SH-SY5Y (cell line): ENCODE measurements around the gene RFXAP.

ENCODE experiments used
- GATA2 ChIP-seq: IDR thresholded peaks from 2 replicates; pipeline ENCODE4 v1.6.1; 2011; ENCODE audit warnings: mild to moderate bottlenecking, low read depth, low read length
- GATA3 ChIP-seq: IDR thresholded peaks from 2 replicates; pipeline ENCODE4 v1.6.1; 2011; ENCODE audit warnings: low read depth, mild to moderate bottlenecking, low read length, moderate library complexity

DNA sequence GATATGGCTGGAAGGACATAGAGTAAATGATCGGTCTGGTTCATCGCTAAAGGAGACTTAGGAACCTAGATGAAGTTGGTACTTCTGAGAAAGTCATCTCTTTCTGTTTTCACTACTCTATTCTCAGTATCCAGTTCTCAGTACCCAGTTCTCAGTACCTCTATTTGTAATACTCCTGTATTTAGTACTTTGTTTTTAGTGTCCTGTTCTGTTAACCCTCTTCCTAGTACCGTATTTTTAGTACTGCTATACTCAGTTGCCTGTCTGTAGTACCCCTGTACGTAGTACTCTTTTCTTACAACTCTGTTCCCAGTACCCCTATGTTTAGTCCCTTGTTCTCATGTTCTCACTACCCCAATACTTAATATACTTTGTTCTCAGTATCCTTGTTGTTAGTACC, 1.2 kb downstream of the RFXAP start:
- TF ChIP-seq GATA2: no peak
- TF ChIP-seq GATA3: no peak
